ENCODE data around the gene M6PR.

GRCh38 chr12:8916154-8916553 lies 33.3 kb downstream of the M6PR start:
- TF ChIP-seq PPARA (CRISPR knock-in tag; IDR thresholded peaks at IDR 0.05; ENCODE audit: borderline replicate concordance) (no peak), CSRNP3 (CRISPR knock-in tag; IDR thresholded peaks at IDR 0.05) (no peak)
